Measurements from ENCODE around the gene NT5C1A. TPM values are rescaled to one million over a fixed set of nuclear protein-coding genes. Genes with fewer than 3 reads are reported as not detected.

Gene NT5C1A
- total RNA-seq, 1 donor from 2014 or later, result not detected

- no peaks in the 10 kb centered on the region for H3K4me1 Mint-ChIP-seq (ENCODE audit: unreplicated experiment)
- H3K36me3 Mint-ChIP-seq (ENCODE audit: low read depth, unreplicated experiment), result no peaks in the 10 kb centered on the region
- no peaks in the 10 kb centered on the region for H3K9me3 Mint-ChIP-seq (ENCODE audit: unreplicated experiment)
- no peak for TF ChIP-seq CTCF (IDR thresholded peaks at IDR 0.05; ENCODE audit: unreplicated experiment)
- H3K4me3 Mint-ChIP-seq (ENCODE audit: unreplicated experiment), result no peak overlapping the region
- no peak overlapping the region for H3K27ac Mint-ChIP-seq (ENCODE audit: unreplicated experiment)
- no peak for DNase-seq (ENCODE audit: low spot score)
- peaks cover 8% of the 10 kb centered on the region for H3K27me3 Mint-ChIP-seq (ENCODE audit: unreplicated experiment)
Observed at GRCh38 chr1:39676948-39677548, 5.1 kb upstream of the NT5C1A start.

DNA sequence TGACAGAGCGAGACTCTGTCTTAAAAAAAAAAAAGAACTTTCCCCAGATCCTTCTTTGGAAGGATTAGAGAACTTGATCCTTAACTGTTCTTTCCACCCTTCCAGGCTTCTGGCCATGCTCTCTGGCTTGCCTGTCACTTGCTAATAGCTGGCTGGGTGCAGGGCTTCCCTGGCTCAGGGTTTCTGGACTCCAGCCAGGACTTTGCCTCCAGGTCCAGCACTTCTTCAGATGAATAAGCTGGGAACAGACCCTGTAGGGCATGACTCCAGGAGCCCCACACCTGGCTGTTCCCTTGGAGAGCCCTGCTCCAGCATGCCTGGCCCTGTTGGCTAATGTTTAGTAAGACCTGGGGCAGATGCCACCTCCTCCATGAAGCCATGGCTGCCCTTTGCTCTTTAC is 3.3 kb upstream of the NT5C1A start:
- H3K27ac Mint-ChIP-seq (ENCODE audit: unreplicated experiment), result no peak overlapping the region
- no peaks in the 10 kb centered on the region for H3K9me3 Mint-ChIP-seq (ENCODE audit: unreplicated experiment)
- TF ChIP-seq CTCF (IDR thresholded peaks at IDR 0.05; ENCODE audit: unreplicated experiment), result no peak
- no peaks in the 10 kb centered on the region for H3K4me1 Mint-ChIP-seq (ENCODE audit: unreplicated experiment)
- peaks cover 16% of the 10 kb centered on the region for H3K27me3 Mint-ChIP-seq (ENCODE audit: unreplicated experiment)
- H3K4me3 Mint-ChIP-seq (ENCODE audit: unreplicated experiment), result no peak overlapping the region
- peaks cover 4% of the 10 kb centered on the region for H3K36me3 Mint-ChIP-seq (ENCODE audit: low read depth, unreplicated experiment)
- no peak for DNase-seq (ENCODE audit: low spot score)

GRCh38 chr1:39673215-39673614 is 1.3 kb upstream of the NT5C1A start:
- no peak for DNase-seq (ENCODE audit: low spot score)
- no peaks in the 10 kb centered on the region for H3K4me1 Mint-ChIP-seq (ENCODE audit: unreplicated experiment)
- peaks cover 15% of the 10 kb centered on the region for H3K27me3 Mint-ChIP-seq (ENCODE audit: unreplicated experiment)

DNA sequence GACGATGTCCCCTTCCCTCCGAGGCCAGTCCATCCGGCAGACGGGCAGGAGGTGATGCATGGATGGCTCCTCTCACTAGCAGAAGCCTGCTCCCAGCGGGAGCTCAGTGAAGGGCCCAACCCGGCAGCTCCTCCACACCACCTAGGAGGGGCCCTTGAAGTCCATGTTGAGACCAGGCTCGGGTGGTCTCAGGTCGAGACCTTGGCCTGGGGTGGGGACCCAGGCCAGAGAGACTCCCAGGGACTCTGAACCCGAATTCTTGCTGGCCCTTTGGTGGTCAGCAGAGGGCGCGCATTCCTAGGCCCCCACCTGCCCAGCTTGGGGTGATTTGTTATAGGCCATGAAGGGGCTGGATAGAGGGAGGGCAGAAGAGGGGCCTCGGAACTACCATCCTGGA is 642 bp upstream of the NT5C1A start:
- peak; percentile 44 for DNase-seq (ENCODE audit: low spot score)
- peaks cover 15% of the 10 kb centered on the region for H3K27me3 Mint-ChIP-seq (ENCODE audit: unreplicated experiment)

More at GRCh38 chr1:39673215-39673614, 1.3 kb upstream of the NT5C1A start:
- H3K36me3 Mint-ChIP-seq (ENCODE audit: low read depth, unreplicated experiment), result peaks cover 4% of the 10 kb centered on the region
- no peaks in the 10 kb centered on the region for H3K9me3 Mint-ChIP-seq (ENCODE audit: unreplicated experiment)
- TF ChIP-seq CTCF (IDR thresholded peaks at IDR 0.05; ENCODE audit: unreplicated experiment), result no peak
- H3K4me3 Mint-ChIP-seq (ENCODE audit: unreplicated experiment), result no peak overlapping the region
- no peak overlapping the region for H3K27ac Mint-ChIP-seq (ENCODE audit: unreplicated experiment)

More for the DNA sequence above, 642 bp upstream of the NT5C1A start:
- H3K27ac Mint-ChIP-seq (ENCODE audit: unreplicated experiment), result no peak overlapping the region
- H3K4me3 Mint-ChIP-seq (ENCODE audit: unreplicated experiment), result no peak overlapping the region
- H3K9me3 Mint-ChIP-seq (ENCODE audit: unreplicated experiment), result no peaks in the 10 kb centered on the region
- peaks cover 4% of the 10 kb centered on the region for H3K36me3 Mint-ChIP-seq (ENCODE audit: low read depth, unreplicated experiment)
- peak; percentile 70 for TF ChIP-seq CTCF (IDR thresholded peaks at IDR 0.05; ENCODE audit: unreplicated experiment)
- H3K4me1 Mint-ChIP-seq (ENCODE audit: unreplicated experiment), result no peaks in the 10 kb centered on the region

Measured in endothelial cell (in vitro differentiated cells).